Transverse colon (tissue), 4 donors: Measurements from ENCODE around the gene ROCK2. TPM values are rescaled to one million over a fixed set of nuclear protein-coding genes. Genes with fewer than 3 reads are reported as not detected.

Experiments
- DNase-seq: peaks from one replicate; pipeline ENCODE4 v3.0.0-alpha.2; 2019
- H3K27ac ChIP-seq, 4 donors: fragments of 200-600 bp; sonication (generic); 2 replicates each; pipeline ENCODE4 v1.5.1; 2016 to 2018; ENCODE audit warnings: inconsistent platforms in 4 of 4
- H3K27me3 ChIP-seq: fragments of 200-600 bp; sonication (generic); 2 replicates; pipeline ENCODE4 v1.5.1; 2017; ENCODE audit warnings: inconsistent platforms
- H3K36me3 ChIP-seq, 4 donors: fragments of 200-600 bp; sonication (generic); 2 replicates each; pipeline ENCODE4 v1.5.1; 2017 to 2019; ENCODE audit warnings: inconsistent platforms in 4 of 4
- H3K4me1 ChIP-seq, 4 donors: fragments of 200-600 bp; sonication (generic); 2 replicates each; pipeline ENCODE4 v1.5.1; 2017 to 2020; ENCODE audit warnings: inconsistent platforms in 4 of 4
- H3K4me3 ChIP-seq, 4 donors: fragments of 200-600 bp; sonication (generic); 1 replicate in 1 of 4; 2 replicates in 3 of 4; pipeline versions ENCODE4 v1.5.1 to v1.6.1; 2017 to 2019; ENCODE audit warnings: inconsistent platforms in 4 of 4
- H3K9me3 ChIP-seq, 2 donors: fragments of 200-600 bp; sonication (generic); 2 replicates each; pipeline ENCODE4 v1.5.1; 2017 to 2019; ENCODE audit warnings: inconsistent platforms in 2 of 2
- CTCF ChIP-seq, 5 experiments: fragments of 200-600 bp in 3 of 5; fragments of 450-650 bp in 2 of 5; sonication (generic) in 3 of 5; IDR thresholded peaks; 1 replicate in 2 of 5; 2 replicates in 3 of 5; pipeline ENCODE4 v1.5.1; 2016 to 2017; ENCODE audit warnings: antibody characterized with exemption in 5 of 5, inconsistent platforms in 3 of 5, mild to moderate bottlenecking in 2 of 5, moderate library complexity in 1 of 5
- EP300 ChIP-seq: sonication (generic); formaldehyde crosslinking; IDR thresholded peaks from one replicate; pipeline ENCODE4 v1.6.1; 2017; ENCODE audit warnings: antibody characterized with exemption, low read depth
- POLR2A ChIP-seq: fragments of 450-650 bp; IDR thresholded peaks from one replicate; pipeline ENCODE4 v1.6.1; 2016; ENCODE audit warnings: antibody characterized with exemption, mild to moderate bottlenecking, moderate library complexity
- POLR2AphosphoS5 ChIP-seq, 3 donors: sonication (generic); formaldehyde crosslinking; IDR thresholded peaks; one replicate each; pipeline ENCODE4 v1.6.1; 2016; ENCODE audit warnings: antibody characterized with exemption in 3 of 3
- WGBS, 2 donors: methylation state at CpG; one replicate each; pipeline ENCODE4 v1.1.5; 2018; ENCODE audit warnings: low coverage in 1 of 2; 5-methylcytosine and 5-hydroxymethylcytosine counted together
- in situ Hi-C, 4 donors: fragments of 200-750 bp; cut with MboI; loops; one replicate each; pipeline versions ENCODE4 v1.15.0 to v1.15.1; 2017; ENCODE audit warnings: low sequenced_read_pairs in 3 of 4, low pct_ligation_motif_present in 1 of 4, low pct_unique_long_range_greater_than_20kb in 1 of 4
- intact Hi-C: fragments of 100-400 bp; cut with DNase I; formaldehyde crosslinking; loops from one replicate; pipeline ENCODE4 v1.15.1; 2023; ENCODE audit warnings: low total_unique reads
- total RNA-seq, 4 donors: library from RNA; depleted of rRNA; stranded (reverse); fragments of >200 nt; gene quantifications; one replicate each; pipeline ENCODE4 v1.1.0, GENCODE V29; 2016

Gene ROCK2
- total RNA-seq, 4 donors from 2014 or later, result 53.9 to 93.0 (median 74.7) TPM

GRCh38 chr2:11250400-11251196, 93.8 kb downstream of the ROCK2 start:
- Histone ChIP-seq H3K4me1 (peaks cover 4 to 10% (median 5%) of the 10 kb centered on the region in 4 donors), H3K27ac (no peak overlapping the region), H3K4me3 (no peak overlapping the region), H3K36me3 (peaks cover 0 to 16% (median 0%) of the 10 kb centered on the region in 4 donors), H3K27me3 (no peaks in the 10 kb centered on the region), H3K9me3 (no peaks in the 10 kb centered on the region)
- TF ChIP-seq CTCF (IDR thresholded peaks at IDR 0.05) (no peak), POLR2A (no peak)
- in situ Hi-C loops, result no loop called here
- WGBS, 2 donors, result 79 to 83% methylated on average over 3 to 4 of the region's 4 CpGs
- intact Hi-C loops, result no loop called here
- DNase-seq, result no peak

DNA sequence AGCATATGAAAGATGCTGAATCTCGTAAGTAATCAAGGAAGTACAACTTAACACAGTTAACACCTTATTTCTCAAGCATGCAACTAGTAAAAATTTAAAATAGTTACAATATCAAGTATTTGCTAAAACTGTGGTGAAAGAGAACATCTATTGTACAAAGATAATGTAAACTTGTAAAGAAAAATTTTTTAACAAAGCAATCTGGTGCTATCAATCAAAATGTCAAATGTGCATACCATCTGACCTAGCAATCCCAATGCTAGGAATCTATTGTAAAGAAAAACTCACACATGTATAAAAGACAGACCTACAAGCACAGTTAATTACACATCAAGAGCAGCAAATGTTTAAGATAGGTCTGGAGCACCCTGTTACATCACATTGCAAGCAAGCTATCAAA, 99.1 kb downstream of the ROCK2 start:
- 89 to 90% methylated on average over 1 of the region's 1 CpG for WGBS, 2 donors
- Histone ChIP-seq H3K36me3 (peaks cover 0 to 16% (median 0%) of the 10 kb centered on the region in 4 donors), H3K27ac (no peak overlapping the region), H3K27me3 (no peaks in the 10 kb centered on the region), H3K9me3 (no peaks in the 10 kb centered on the region), H3K4me3 (no peak overlapping the region), H3K4me1 (peaks cover 0 to 4% (median 0%) of the 10 kb centered on the region in 4 donors)
- intact Hi-C loops, result no loop called here
- no peak for TF ChIP-seq POLR2AphosphoS5 (IDR thresholded peaks at IDR 0.05)
- TF ChIP-seq EP300, result no peak
- no peak for TF ChIP-seq POLR2A
- TF ChIP-seq CTCF (IDR thresholded peaks at IDR 0.05), result no peak
- in situ Hi-C loops, result loop anchor here in 1 of 4 donors (25.0 kb wide), 1 partner anchor 167 kb away; no protein-coding TSS in a partner anchor
- no peak for DNase-seq

GRCh38 chr2:11244091-11244826, 100.2 kb downstream of the ROCK2 start:
- peaks cover 0 to 10% (median 0%) of the 10 kb centered on the region in 4 donors for H3K4me1 ChIP-seq
- DNase-seq, result no peak
- H3K4me3 ChIP-seq, result no peak overlapping the region
- H3K27ac ChIP-seq, result no peak overlapping the region
- peaks cover 0 to 13% (median 0%) of the 10 kb centered on the region in 4 donors for H3K36me3 ChIP-seq
- H3K9me3 ChIP-seq, result no peaks in the 10 kb centered on the region
- H3K27me3 ChIP-seq, result no peaks in the 10 kb centered on the region
- intact Hi-C loops (no loop called here), in situ Hi-C loops (loop anchor here in 1 of 4 donors (25.0 kb wide), 1 partner anchor 168 kb away; no protein-coding TSS in a partner anchor)
- TF ChIP-seq POLR2AphosphoS5 (IDR thresholded peaks at IDR 0.05), result no peak
- no peak for TF ChIP-seq POLR2A
- no peak for TF ChIP-seq CTCF (IDR thresholded peaks at IDR 0.05)
- TF ChIP-seq EP300, result no peak
- 89 to 100% methylated on average over 1 of the region's 1 CpG for WGBS, 2 donors

GRCh38 chr2:11243512-11243911, 100.9 kb downstream of the ROCK2 start:
- Histone ChIP-seq H3K27ac (no peak overlapping the region), H3K9me3 (no peaks in the 10 kb centered on the region), H3K36me3 (peaks cover 0 to 10% (median 0%) of the 10 kb centered on the region in 4 donors), H3K4me1 (peaks cover 0 to 10% (median 0%) of the 10 kb centered on the region in 4 donors), H3K27me3 (no peaks in the 10 kb centered on the region), H3K4me3 (no peak overlapping the region)
- no peak for DNase-seq
- in situ Hi-C loops, result loop anchor here in 1 of 4 donors (25.0 kb wide), 1 partner anchor 169 kb away; no protein-coding TSS in a partner anchor
- TF ChIP-seq POLR2AphosphoS5 (IDR thresholded peaks at IDR 0.05) (no peak), CTCF (IDR thresholded peaks at IDR 0.05) (no peak), EP300 (no peak), POLR2A (no peak)
- WGBS, 2 donors, result 91 to 100% methylated on average over 1 of the region's 1 CpG
- intact Hi-C loops, result no loop called here
